ENCODE data around the gene UBE2J2.

UBE2J2 gene

GRCh38 chr1:1226566-1227362, 46.9 kb downstream of the UBE2J2 start:
- no peak for DNase-seq
- peaks cover 60% of the 10 kb centered on the region for H3K36me3 ChIP-seq
- H3K4me3 ChIP-seq (ENCODE audit: low read depth, low read length), result no peak overlapping the region
- no peaks in the 10 kb centered on the region for H3K27me3 ChIP-seq
- H3K4me1 ChIP-seq, result no peaks in the 10 kb centered on the region; the same call in 1 of the 2 replicates
- TF ChIP-seq CTCF (IDR thresholded peaks at IDR 0.05; ENCODE audit: low read depth, low read length), result no peak
- H3K9me3 ChIP-seq, result no peaks in the 10 kb centered on the region

GRCh38 chr1:1225913-1226312, 47.7 kb downstream of the UBE2J2 start:
- no peak overlapping the region for H3K4me3 ChIP-seq (ENCODE audit: low read depth, low read length)
- H3K27me3 ChIP-seq, result no peaks in the 10 kb centered on the region
- no peak for DNase-seq
- H3K4me1 ChIP-seq, result no peaks in the 10 kb centered on the region; the same call in 1 of the 2 replicates
- H3K9me3 ChIP-seq, result no peaks in the 10 kb centered on the region
- TF ChIP-seq CTCF (IDR thresholded peaks at IDR 0.05; ENCODE audit: low read depth, low read length), result no peak
- peaks cover 67% of the 10 kb centered on the region for H3K36me3 ChIP-seq

GRCh38 chr1:1225238-1225845, 48.3 kb downstream of the UBE2J2 start:
- H3K9me3 ChIP-seq, result no peaks in the 10 kb centered on the region
- DNase-seq, result no peak
- H3K4me3 ChIP-seq (ENCODE audit: low read depth, low read length), result no peak overlapping the region
- H3K36me3 ChIP-seq, result peaks cover 72% of the 10 kb centered on the region
- no peak for TF ChIP-seq CTCF (IDR thresholded peaks at IDR 0.05; ENCODE audit: low read depth, low read length)
- no peaks in the 10 kb centered on the region for H3K4me1 ChIP-seq
- H3K27me3 ChIP-seq, result no peaks in the 10 kb centered on the region

GRCh38 chr1:1223891-1224290, 49.8 kb downstream of the UBE2J2 start:
- no peaks in the 10 kb centered on the region for H3K27me3 ChIP-seq
- H3K4me1 ChIP-seq, result no peaks in the 10 kb centered on the region
- no peak for DNase-seq
- no peak for TF ChIP-seq CTCF (IDR thresholded peaks at IDR 0.05; ENCODE audit: low read depth, low read length)
- peaks cover 68% of the 10 kb centered on the region for H3K36me3 ChIP-seq
- no peak overlapping the region for H3K4me3 ChIP-seq (ENCODE audit: low read depth, low read length)
- no peaks in the 10 kb centered on the region for H3K9me3 ChIP-seq

GRCh38 chr1:1223321-1223720, 50.3 kb downstream of the UBE2J2 start:
- peaks cover 68% of the 10 kb centered on the region for H3K36me3 ChIP-seq
- DNase-seq, result no peak
- TF ChIP-seq CTCF (IDR thresholded peaks at IDR 0.05; ENCODE audit: low read depth, low read length), result no peak

More at GRCh38 chr1:1223321-1223720, 50.3 kb downstream of the UBE2J2 start:
- Histone ChIP-seq H3K27me3 (no peaks in the 10 kb centered on the region), H3K4me3 (ENCODE audit: low read depth, low read length) (no peak overlapping the region), H3K9me3 (no peaks in the 10 kb centered on the region), H3K4me1 (no peaks in the 10 kb centered on the region)

Measured in BE2C (cell line).